ENCODE results near the gene LRRC8C. TPM values are rescaled to one million over a fixed set of nuclear protein-coding genes. Genes with fewer than 3 reads are reported as not detected.

Gene LRRC8C
- total RNA-seq, 2 donors from 2014 or later, result 1.8 to 3.2 TPM

DNA sequence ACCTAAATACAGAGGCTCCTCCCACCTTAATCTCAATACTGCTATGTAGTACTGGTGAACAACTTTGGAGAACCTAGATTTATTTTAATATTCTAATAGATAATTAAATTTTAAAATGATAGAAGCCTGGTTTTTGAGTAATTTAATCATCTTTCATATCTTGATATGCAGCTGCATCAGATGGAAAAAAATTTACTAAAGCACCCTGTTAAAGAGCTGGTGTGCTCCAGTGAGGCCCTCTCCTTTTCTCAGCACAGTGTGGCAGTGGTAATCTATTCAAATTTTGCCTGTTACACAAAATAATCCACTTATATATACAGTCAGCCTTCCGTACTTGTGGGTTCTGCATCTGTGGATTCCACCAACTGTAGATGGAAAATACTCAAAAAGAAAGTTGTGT, 82.8 kb downstream of the LRRC8C start:
- ATAC-seq, result no peak
- DNase-seq, result no peak
- intact Hi-C loops (cut with DNase I, micrococcal nuclease), result no loop called here

GRCh38 chr1:89719502-89720306, 86.8 kb downstream of the LRRC8C start:
- ATAC-seq (no peak), DNase-seq (no peak)
- intact Hi-C loops (cut with DNase I, micrococcal nuclease), result no loop called here

- ATAC-seq (no peak), DNase-seq (no peak)
- intact Hi-C loops (cut with DNase I, micrococcal nuclease), result no loop called here
These were observed 87.9 kb downstream of the LRRC8C start for GRCh38 chr1:89720839-89721238.

DNA sequence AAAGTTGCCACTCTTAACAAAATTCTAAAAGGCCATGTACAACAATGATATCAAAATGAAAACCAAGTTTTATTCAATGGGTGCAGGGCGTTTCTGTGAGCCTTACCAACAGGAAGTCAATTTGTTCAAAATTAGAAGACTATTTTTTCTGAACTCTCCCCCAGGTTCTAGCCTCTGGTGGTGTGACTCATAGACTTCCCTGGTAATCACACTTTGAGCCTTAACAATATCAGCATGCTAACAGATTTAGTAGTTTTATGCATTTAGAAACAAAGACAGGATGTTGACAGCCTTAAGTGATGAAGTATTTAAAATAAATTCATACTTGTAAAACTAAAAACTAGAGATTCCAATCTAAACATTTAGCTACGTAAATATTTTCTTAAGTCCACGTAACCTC, 88.4 kb downstream of the LRRC8C start:
- ATAC-seq (no peak), DNase-seq (no peak)
- intact Hi-C loops (cut with DNase I, micrococcal nuclease), result no loop called here

DNA sequence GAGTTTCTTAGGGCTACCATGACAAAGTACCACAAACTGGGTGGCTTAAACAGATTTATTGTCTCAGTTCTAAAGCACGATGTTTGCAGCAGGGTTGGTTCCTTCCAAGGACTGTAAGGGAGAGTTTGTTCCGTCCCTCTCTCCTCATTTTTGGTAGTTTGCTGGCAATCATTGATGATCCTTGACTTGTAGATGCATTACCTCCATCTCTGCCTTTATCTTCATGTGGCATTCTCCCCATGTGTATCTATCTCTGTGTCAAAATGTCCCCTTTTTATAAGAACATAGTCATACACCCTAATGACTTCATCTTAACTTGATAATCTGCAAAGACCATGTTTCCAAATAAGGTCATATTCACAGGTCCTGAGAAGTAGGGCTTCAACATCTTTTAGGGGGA, 90.2 kb downstream of the LRRC8C start:
- no peak for ATAC-seq
- DNase-seq, result no peak
- intact Hi-C loops (cut with DNase I, micrococcal nuclease), result no loop called here

GRCh38 chr1:89723863-89724262, 90.9 kb downstream of the LRRC8C start:
- intact Hi-C loops (cut with DNase I, micrococcal nuclease), result no loop called here
- peak in 1 of 2 donors; percentile 43 for DNase-seq
- ATAC-seq, result no peak

DNA sequence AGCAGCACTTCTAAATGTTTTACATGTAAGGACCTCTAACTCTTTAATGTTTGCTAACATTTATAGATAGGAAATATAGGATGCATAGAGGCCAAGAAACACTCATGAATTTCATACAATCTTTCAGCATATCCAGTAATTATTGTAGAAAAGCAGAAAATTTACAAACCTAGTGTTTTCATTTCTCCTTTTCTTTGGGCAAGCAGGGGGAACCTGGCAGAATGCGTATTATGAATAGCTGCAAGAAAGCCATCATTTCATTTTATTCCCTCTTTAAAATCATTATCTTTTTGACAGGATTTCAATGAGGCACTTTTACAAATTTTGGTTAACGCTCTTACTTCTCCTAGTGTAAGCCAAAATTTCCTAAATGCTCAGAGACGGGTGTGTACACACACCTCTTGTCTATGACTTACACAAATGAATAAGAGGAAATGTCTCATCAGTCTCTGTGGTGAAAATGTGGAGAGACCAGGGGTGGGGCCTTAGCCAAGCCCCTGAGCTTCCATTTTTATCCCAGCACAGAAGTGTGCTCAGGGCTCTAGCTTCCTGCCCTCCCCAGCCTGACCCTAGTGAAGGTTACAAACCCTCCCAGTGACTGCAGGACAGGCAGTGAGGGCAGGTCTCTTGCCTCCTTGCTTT, 91.6 kb downstream of the LRRC8C start:
- intact Hi-C loops (cut with DNase I, micrococcal nuclease), result no loop called here
- ATAC-seq (no peak), DNase-seq (no peak)

DNA sequence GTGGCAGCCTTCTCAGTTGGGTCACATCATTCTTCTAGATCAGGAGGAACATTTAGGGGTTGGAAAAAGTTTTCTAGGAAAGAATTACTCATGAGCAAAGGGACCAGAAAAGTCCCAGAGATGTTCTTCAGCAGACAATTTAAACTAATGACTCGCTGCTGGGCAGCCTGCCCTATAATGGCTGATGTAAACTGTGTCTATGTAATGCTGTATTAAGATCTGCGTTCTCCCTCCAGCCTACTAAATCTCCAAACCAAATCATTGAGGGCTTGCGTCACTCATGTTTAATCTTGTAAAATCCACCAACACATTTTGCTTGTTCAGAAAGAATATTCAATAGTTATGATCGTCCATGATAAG, 92.1 kb downstream of the LRRC8C start:
- DNase-seq, result peak in 1 of 2 donors; percentile 18
- intact Hi-C loops (cut with DNase I, micrococcal nuclease), result no loop called here
- ATAC-seq, result no peak

DNA sequence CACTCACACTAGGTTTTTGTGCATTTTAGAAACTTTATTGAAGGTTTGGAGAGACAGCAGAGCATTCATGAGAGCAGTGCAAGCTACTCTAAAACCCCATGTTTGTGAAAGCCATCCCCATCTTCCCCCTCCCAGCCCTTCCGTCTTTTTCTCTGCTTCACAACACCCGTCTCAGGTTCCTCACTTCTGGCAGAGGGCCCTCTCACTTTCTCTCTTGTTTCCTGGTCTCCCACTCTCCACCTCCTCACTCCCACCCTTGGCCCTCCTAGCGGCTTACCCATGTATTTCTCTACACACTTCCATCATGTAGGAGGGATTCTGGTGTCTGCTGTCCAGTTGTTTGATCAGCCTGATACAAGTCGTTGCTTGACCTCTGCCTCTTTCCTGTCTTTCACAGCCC, 92.7 kb downstream of the LRRC8C start:
- ATAC-seq, result no peak
- DNase-seq, result no peak
- intact Hi-C loops (cut with DNase I, micrococcal nuclease), result no loop called here

DNA sequence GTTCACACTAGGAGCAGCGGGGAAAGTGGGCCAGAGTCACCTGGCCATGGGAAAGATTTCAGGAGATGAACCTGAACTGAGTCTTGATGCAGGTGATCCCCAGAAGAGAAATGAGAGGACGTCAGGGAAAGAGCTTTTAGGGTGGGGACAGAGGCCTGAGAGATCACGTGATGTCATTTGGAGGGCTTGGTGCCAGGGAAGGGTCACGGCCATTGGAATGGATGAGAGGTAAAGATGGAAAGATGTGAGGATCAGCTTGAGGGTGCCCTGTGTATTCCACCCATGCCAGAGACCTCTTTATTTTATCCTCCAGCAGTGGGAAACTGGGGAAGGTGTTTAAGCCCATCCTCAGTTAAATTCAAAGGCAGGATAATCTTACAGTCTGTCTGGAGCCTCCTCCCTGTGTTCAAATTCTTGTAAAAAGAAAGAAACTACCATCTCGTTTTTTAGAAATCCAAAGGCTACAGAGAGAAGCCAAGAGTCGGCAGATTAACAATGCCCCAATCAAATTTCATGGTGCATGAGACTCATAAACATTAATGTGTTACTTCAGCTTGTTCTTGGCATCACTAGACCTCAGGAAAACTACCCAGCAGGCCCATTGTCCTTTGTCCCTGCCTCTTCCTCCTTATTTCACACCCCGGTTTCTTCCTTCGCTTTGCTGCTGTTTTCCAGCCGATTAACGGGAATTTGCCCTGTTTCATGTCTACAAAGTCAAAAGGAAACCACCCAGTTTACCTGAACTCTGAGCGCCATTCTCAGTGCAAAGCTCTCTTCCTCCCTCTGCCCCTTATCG, 94.8 kb downstream of the LRRC8C start:
- DNase-seq (no peak), ATAC-seq (no peak)
- intact Hi-C loops (cut with DNase I, micrococcal nuclease), result no loop called here

- no peak for ATAC-seq
- no peak for DNase-seq
- intact Hi-C loops (cut with DNase I, micrococcal nuclease), result no loop called here
These were observed 95.5 kb downstream of the LRRC8C start for GRCh38 chr1:89728381-89728780.

- ATAC-seq (no peak), DNase-seq (no peak)
- intact Hi-C loops (cut with DNase I, micrococcal nuclease), result no loop called here
These were observed 99.3 kb downstream of the LRRC8C start for GRCh38 chr1:89732206-89732605.

DNA sequence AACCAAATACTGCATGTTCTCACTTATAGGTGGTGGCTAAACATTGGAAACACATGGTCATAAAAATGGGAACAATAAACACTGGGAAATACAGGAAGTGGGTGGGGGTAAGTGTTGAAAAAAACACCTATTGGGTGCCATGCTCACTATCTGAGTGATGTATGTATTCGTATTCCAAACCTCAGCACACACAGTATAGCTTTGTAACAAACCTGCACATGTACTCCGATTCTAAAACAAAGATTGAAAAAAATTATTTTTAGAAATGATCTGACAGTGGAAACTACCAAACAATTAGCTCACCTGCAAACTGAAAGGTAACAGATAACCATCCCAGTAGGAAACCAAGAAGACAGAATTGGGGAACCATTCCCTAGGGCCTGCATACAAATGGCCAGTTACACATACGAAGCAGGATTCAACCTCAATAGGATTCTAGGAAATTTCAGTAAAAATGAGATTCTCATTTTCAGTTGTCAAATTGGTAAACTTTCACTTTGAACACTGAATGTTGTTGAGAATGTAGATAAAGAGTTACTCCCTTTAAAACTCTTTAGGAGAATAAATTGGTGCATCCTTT, 99.8 kb downstream of the LRRC8C start:
- ATAC-seq (no peak), DNase-seq (no peak)
- intact Hi-C loops (cut with DNase I, micrococcal nuclease), result no loop called here

DNA sequence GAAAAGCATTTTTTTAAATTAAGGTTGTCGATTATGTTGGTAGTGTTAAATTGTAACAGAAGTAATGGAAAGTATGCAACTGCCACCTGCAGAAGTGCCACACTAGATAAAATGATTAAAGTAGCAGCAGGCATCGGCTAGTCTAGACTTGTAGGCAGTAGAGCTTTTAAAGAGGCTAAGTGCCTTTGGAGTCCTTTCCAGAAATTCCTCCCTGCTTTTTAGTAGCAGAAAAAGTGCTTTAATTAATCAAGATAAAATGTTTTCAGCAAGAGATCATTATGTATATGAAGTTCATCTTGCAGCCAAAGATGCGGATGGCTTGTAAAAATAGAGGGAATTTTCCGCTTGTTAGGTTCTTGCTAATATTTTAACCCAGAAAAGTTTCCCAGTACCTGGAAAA, 100.8 kb downstream of the LRRC8C start:
- intact Hi-C loops (cut with DNase I, micrococcal nuclease), result no loop called here
- DNase-seq, result no peak
- no peak for ATAC-seq

- no peak for DNase-seq
- intact Hi-C loops (cut with DNase I, micrococcal nuclease), result no loop called here
- ATAC-seq, result no peak
These were observed 101.5 kb downstream of the LRRC8C start for GRCh38 chr1:89734442-89734841.

DNA sequence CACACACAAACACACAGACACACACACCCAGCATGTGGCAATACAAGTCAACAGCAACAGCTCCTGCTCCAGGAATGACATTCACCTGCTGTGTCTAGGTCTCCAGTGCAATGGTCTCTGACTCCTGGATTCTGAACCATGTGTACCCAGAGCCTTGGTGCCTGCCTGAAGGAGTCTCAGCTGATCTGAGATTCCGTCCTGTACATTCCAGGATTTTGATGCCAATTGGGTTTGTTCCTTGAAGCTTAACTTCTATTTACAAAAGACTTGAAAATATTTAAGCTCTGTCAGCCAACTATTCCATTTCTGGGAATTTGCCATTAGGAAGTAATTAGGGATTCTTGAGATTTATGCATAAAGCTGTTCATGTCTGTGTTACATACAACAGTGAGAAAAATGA, 102.6 kb downstream of the LRRC8C start:
- intact Hi-C loops (cut with DNase I, micrococcal nuclease), result no loop called here
- no peak for DNase-seq
- ATAC-seq, result no peak

- no peak for ATAC-seq
- no peak for DNase-seq
- intact Hi-C loops (cut with DNase I, micrococcal nuclease), result no loop called here
These were observed 104.2 kb downstream of the LRRC8C start for GRCh38 chr1:89736937-89737733.

DNA sequence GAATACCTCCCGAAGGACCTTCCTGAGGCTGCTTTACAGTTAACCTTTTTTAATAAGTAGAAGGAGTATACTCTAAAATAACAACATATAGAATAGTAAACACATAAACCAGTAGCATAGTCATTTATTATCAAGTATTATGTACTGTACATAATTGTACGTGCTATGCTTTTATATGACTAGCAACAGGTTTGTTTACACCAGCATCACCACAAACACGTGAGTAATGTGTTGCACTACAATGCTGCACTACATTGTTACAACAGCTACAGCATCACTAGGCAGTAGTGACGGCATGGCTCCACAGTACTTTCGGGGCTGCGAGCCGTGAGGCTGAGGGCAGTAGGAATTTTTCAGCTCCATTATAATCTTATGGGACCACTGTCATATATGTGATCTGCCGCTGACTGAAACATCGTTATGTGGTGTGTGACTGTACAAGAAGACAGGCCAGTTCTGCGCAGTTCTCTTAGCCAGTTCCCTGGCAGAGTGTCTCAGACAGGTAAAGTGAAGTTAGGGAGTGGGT, 105.1 kb downstream of the LRRC8C start:
- ATAC-seq (no peak), DNase-seq (no peak)
- intact Hi-C loops (cut with DNase I, micrococcal nuclease), result no loop called here

Measured in left colon (tissue), 2 donors.